ENCODE results near the gene RNF220. TPM values are rescaled to one million over a fixed set of nuclear protein-coding genes. Genes with fewer than 3 reads are reported as not detected.

Gene RNF220
- total RNA-seq, 1 experiment from 2014 or later = 128 TPM

- TF ChIP-seq ZNF425 (CRISPR knock-in tag; conservative IDR thresholded peaks at IDR 0.05) = no peak
- no peak for TF ChIP-seq SMAD4 (CRISPR knock-in tag; IDR thresholded peaks at IDR 0.05)
- no peak for TF ChIP-seq HMGXB4 (CRISPR knock-in tag; IDR thresholded peaks at IDR 0.05)
- TF ChIP-seq FOXK1 (CRISPR knock-in tag; IDR thresholded peaks at IDR 0.05) = 0 out of 2 replicates have a peak, but pooled peaks have one; percentile 7
- TF ChIP-seq STAT6 (CRISPR knock-in tag; conservative IDR thresholded peaks at IDR 0.05; ENCODE audit: low read depth) = no peak
- TF ChIP-seq USF1 (CRISPR knock-in tag; IDR thresholded peaks at IDR 0.05) = peak; percentile 31; the same call in 1 of the 2 replicates
- no peak for TF ChIP-seq USF2 (CRISPR knock-in tag; IDR thresholded peaks at IDR 0.05)
- peak; percentile 91 for TF ChIP-seq NFYB (CRISPR knock-in tag; conservative IDR thresholded peaks at IDR 0.05; ENCODE audit: low read depth)
- TF ChIP-seq GABPB1 (CRISPR knock-in tag; IDR thresholded peaks at IDR 0.05) = 0 out of 2 replicates have a peak, but pooled peaks have one; percentile 23
- TF ChIP-seq ZNF281 (CRISPR knock-in tag; IDR thresholded peaks at IDR 0.05) = no peak
- no peak for TF ChIP-seq E2F5 (CRISPR knock-in tag; IDR thresholded peaks at IDR 0.05)
- TF ChIP-seq CBFB (CRISPR knock-in tag; IDR thresholded peaks at IDR 0.05; ENCODE audit: low read depth) = no peak
- TF ChIP-seq E2F4 (CRISPR knock-in tag; IDR thresholded peaks at IDR 0.05; ENCODE audit: borderline replicate concordance, low read depth) = no peak
- no peak for TF ChIP-seq SMAD3 (CRISPR knock-in tag; IDR thresholded peaks at IDR 0.05; ENCODE audit: borderline replicate concordance)
- TF ChIP-seq ARID4B (CRISPR knock-in tag; IDR thresholded peaks at IDR 0.05; ENCODE audit: borderline replicate concordance) = no peak; the same call in 1 of the 2 replicates
- TF ChIP-seq ETV6 (CRISPR knock-in tag; IDR thresholded peaks at IDR 0.05) = peak; percentile 47; the same call in 1 of the 2 replicates
Measured at GRCh38 chr1:44674113-44675000, 269.3 kb downstream of the RNF220 start, which contains the start of the genes ARMH1 and TMEM53 (continued).

Data from WTC11 (cell line).